Ovary (tissue), 3 donors: ENCODE results near the gene MYH11.

ENCODE experiments used
- EP300 ChIP-seq: sonication (generic); formaldehyde crosslinking; IDR thresholded peaks from one replicate; pipeline ENCODE4 v1.6.1; 2017; ENCODE audit warnings: antibody characterized with exemption
- POLR2A ChIP-seq: fragments of 450-650 bp; IDR thresholded peaks from one replicate; pipeline ENCODE4 v1.6.1; 2017; ENCODE audit warnings: antibody characterized with exemption, mild to moderate bottlenecking, moderate library complexity
- TF ChIP-seq, protein P1 (sequence below), 3 donors: fragments of 450-650 bp in 2 of 3; fragments of 200-600 bp in 1 of 3; IDR thresholded peaks; one replicate each; pipeline versions ENCODE4 v1.5.1 to v1.8.0; 2016 to 2022; ENCODE audit warnings: antibody characterized with exemption in 3 of 3, mild to moderate bottlenecking in 1 of 3
- donor health status: DM: no; HTN: no; CAD: no.

DNA sequence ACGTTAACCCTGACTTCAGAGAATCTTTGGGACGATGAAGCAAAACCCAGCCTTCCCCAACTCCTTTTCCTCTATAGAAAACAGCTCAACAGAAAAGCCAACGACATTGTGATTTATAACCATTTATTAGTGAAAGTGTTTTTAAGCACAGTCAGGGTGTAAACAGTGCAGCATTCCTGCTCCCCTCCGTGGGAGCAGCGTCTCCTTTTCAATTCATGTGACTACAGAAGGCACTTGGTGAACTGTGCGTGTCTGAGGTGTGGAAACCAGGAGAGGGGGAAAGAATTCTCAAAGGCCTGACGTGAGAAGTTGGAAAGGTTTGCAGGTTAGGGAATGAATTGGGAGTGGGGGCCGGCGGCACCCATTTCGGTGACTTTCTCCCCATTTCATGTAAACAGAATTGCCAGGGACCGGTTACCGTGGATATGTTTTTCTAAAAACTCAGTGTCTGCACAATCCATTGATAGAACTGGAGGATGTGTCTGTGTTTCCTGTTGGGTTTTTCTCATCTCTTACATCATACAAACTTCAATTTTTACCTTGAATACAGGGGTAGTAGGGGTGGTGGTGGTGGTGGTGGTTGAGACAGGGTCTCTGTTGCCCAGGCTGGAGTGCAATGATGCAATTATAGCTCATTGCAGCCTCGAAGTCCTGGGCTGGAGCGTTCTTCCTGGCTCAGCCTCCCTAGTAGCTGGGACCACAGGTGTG is 153.6 kb downstream of the MYH11 start:
- TF ChIP-seq EP300 (no peak), POLR2A (no peak)
- TF ChIP-seq, protein P1, sequence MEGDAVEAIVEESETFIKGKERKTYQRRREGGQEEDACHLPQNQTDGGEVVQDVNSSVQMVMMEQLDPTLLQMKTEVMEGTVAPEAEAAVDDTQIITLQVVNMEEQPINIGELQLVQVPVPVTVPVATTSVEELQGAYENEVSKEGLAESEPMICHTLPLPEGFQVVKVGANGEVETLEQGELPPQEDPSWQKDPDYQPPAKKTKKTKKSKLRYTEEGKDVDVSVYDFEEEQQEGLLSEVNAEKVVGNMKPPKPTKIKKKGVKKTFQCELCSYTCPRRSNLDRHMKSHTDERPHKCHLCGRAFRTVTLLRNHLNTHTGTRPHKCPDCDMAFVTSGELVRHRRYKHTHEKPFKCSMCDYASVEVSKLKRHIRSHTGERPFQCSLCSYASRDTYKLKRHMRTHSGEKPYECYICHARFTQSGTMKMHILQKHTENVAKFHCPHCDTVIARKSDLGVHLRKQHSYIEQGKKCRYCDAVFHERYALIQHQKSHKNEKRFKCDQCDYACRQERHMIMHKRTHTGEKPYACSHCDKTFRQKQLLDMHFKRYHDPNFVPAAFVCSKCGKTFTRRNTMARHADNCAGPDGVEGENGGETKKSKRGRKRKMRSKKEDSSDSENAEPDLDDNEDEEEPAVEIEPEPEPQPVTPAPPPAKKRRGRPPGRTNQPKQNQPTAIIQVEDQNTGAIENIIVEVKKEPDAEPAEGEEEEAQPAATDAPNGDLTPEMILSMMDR (IDR thresholded peaks at IDR 0.05): no peak
